ENCODE measurements around the gene FCRL5. TPM values are rescaled to one million over a fixed set of nuclear protein-coding genes. Genes with fewer than 3 reads are reported as not detected.

Gene FCRL5
- not detected for total RNA-seq (2021; fragmentation: NEBNext Ultra II Directional; extraction: Animal tissue kit (Norgen Biotek cat#: 25700))
- long read RNA-seq: 0 reads

GRCh38 chr1:157551694-157552693 is at the start of gene FCRL5:
FCRL5 (minus strand) TSS chr1:157552515; CDS start chr1:157552362, 153 bp downstream.
- no peaks in the 10 kb centered on the region for H3K9me3 Mint-ChIP-seq
- TF ChIP-seq CTCF (IDR thresholded peaks at IDR 0.05): no peak
- no peak for DNase-seq
- H3K27ac Mint-ChIP-seq: no peak within 1 kb of the TSS
- H3K27me3 Mint-ChIP-seq (ENCODE audit: insufficient read depth): no peaks in the 10 kb centered on the region; the same call in 1 of the 2 replicates
- H3K4me3 Mint-ChIP-seq: no peak within 1 kb of the TSS
- H3K4me1 Mint-ChIP-seq (ENCODE audit: low read depth): no peaks in the 10 kb centered on the region
- H3K36me3 Mint-ChIP-seq (ENCODE audit: low read depth): no peaks in the 10 kb centered on the region

- Mint-ChIP-seq H3K4me3 (no peak overlapping the region), H3K27me3 (ENCODE audit: insufficient read depth) (peaks cover 2% of the 10 kb centered on the region; the same call in 1 of the 2 replicates), H3K9me3 (no peaks in the 10 kb centered on the region; the same call in 1 of the 2 replicates), H3K4me1 (ENCODE audit: low read depth) (no peaks in the 10 kb centered on the region), H3K27ac (no peak overlapping the region), H3K36me3 (ENCODE audit: low read depth) (no peaks in the 10 kb centered on the region)
- TF ChIP-seq CTCF (IDR thresholded peaks at IDR 0.05): no peak
- no peak for DNase-seq
These were observed 47.9 kb upstream of the FCRL5 start for GRCh38 chr1:157600236-157600635.

- Mint-ChIP-seq H3K27ac (no peak within 1 kb of the TSS), H3K36me3 (ENCODE audit: low read depth) (no peaks in the 10 kb centered on the region), H3K9me3 (no peaks in the 10 kb centered on the region), H3K27me3 (ENCODE audit: insufficient read depth) (peaks cover 2% of the 10 kb centered on the region; the same call in 1 of the 2 replicates), H3K4me3 (no peak within 1 kb of the TSS), H3K4me1 (ENCODE audit: low read depth) (no peaks in the 10 kb centered on the region)
- TF ChIP-seq CTCF (IDR thresholded peaks at IDR 0.05): no peak
- DNase-seq: no peak
These were observed 45.8 kb upstream of the FCRL5 start, which contains the start of gene FCRL4 for GRCh38 chr1:157597959-157598667. FCRL4 (minus strand) TSS chr1:157598085; CDS start chr1:157597944, 141 bp downstream.

GRCh38 chr1:157596384-157596783 is 44.1 kb upstream of the FCRL5 start:
- Mint-ChIP-seq H3K27me3 (ENCODE audit: insufficient read depth) (peaks cover 2% of the 10 kb centered on the region; the same call in 1 of the 2 replicates), H3K9me3 (no peaks in the 10 kb centered on the region), H3K36me3 (ENCODE audit: low read depth) (no peaks in the 10 kb centered on the region), H3K27ac (no peak overlapping the region), H3K4me1 (ENCODE audit: low read depth) (no peaks in the 10 kb centered on the region), H3K4me3 (no peak overlapping the region)
- no peak for TF ChIP-seq CTCF (IDR thresholded peaks at IDR 0.05)
- DNase-seq: no peak

GRCh38 chr1:157595356-157595755 is 43.0 kb upstream of the FCRL5 start:
- Mint-ChIP-seq H3K27me3 (ENCODE audit: insufficient read depth) (peaks cover 2% of the 10 kb centered on the region; the same call in 1 of the 2 replicates), H3K9me3 (no peaks in the 10 kb centered on the region)
- TF ChIP-seq CTCF (IDR thresholded peaks at IDR 0.05): no peak

More at GRCh38 chr1:157595356-157595755, 43.0 kb upstream of the FCRL5 start:
- H3K4me1 Mint-ChIP-seq (ENCODE audit: low read depth): no peaks in the 10 kb centered on the region
- H3K36me3 Mint-ChIP-seq (ENCODE audit: low read depth): no peaks in the 10 kb centered on the region
- no peak overlapping the region for H3K27ac Mint-ChIP-seq
- no peak overlapping the region for H3K4me3 Mint-ChIP-seq
- no peak for DNase-seq

All from HFFc6 (cell line).